ENCODE results near the gene ADAM12. TPM values are rescaled to one million over a fixed set of nuclear protein-coding genes. Genes with fewer than 3 reads are reported as not detected.

ADAM12 gene
- total and polyA plus RNA-seq, 2 experiments from 2014 or later, result 0.13 to 0.87 TPM

GRCh38 chr10:126104767-126105166, 283.5 kb downstream of the ADAM12 start:
- no peak overlapping the region for H3K4me3 Mint-ChIP-seq
- no peak for DNase-seq (ENCODE audit: low spot score)
- Histone ChIP-seq H3K9me2 (ENCODE audit: insufficient read depth) (peaks cover 8% of the 10 kb centered on the region; the same call in 1 of the 2 replicates), H3K36me3 (ENCODE audit: insufficient read depth) (no peaks in the 10 kb centered on the region), H3K4me3 (no peak overlapping the region), H3K4me2 (no peak overlapping the region), H3F3A (replicated peaks; ENCODE audit: low read depth) (no peaks in the 10 kb centered on the region), H4K20me1 (replicated peaks; ENCODE audit: insufficient read depth) (no peaks in the 10 kb centered on the region), H3K4me1 (ENCODE audit: insufficient read depth) (0 out of 2 replicates have a peak, but pooled peaks cover 3% of the 10 kb centered on the region), H3K27me3 (ENCODE audit: insufficient read depth) (no peaks in the 10 kb centered on the region), H3K79me2 (replicated peaks; ENCODE audit: insufficient read depth) (no peaks in the 10 kb centered on the region), H3K27ac (ENCODE audit: low read depth) (no peak overlapping the region), H2AFZ (no peak overlapping the region)
- no peak overlapping the region for H3K27ac Mint-ChIP-seq
- ATAC-seq, result no peak
- H3K9me3 Mint-ChIP-seq, result no peaks in the 10 kb centered on the region
- peaks cover 11% of the 10 kb centered on the region for H3K4me1 Mint-ChIP-seq
- H3K36me3 Mint-ChIP-seq (ENCODE audit: low read depth), result no peaks in the 10 kb centered on the region
- TF ChIP-seq STAT1 (IDR thresholded peaks at IDR 0.05; ENCODE audit: unreplicated experiment) (no peak), CREB1 (CRISPR knock-in tag; IDR thresholded peaks at IDR 0.05; ENCODE audit: low read depth) (no peak), ZNF331 (CRISPR knock-in tag; IDR thresholded peaks at IDR 0.05; ENCODE audit: low read depth) (no peak), NANOG (IDR thresholded peaks at IDR 0.05; ENCODE audit: borderline replicate concordance) (no peak), ETS1 (IDR thresholded peaks at IDR 0.05) (no peak), ZNF462 (CRISPR knock-in tag; IDR thresholded peaks at IDR 0.05) (no peak), ZNF114 (CRISPR knock-in tag; IDR thresholded peaks at IDR 0.05) (no peak), CTCF (conservative IDR thresholded peaks at IDR 0.05; ENCODE audit: low read depth in 2 of 2) (no peak), EZH2phosphoT487 (IDR thresholded peaks at IDR 0.05; ENCODE audit: unreplicated experiment) (no peak), EZH2 (IDR thresholded peaks at IDR 0.05; ENCODE audit: low read depth, unreplicated experiment) (no peak), POLR2AphosphoS5 (IDR thresholded peaks at IDR 0.05; ENCODE audit: low read depth) (no peak), JUNB (IDR thresholded peaks at IDR 0.05; ENCODE audit: unreplicated experiment) (no peak)
- TF ChIP-seq, protein P1, sequence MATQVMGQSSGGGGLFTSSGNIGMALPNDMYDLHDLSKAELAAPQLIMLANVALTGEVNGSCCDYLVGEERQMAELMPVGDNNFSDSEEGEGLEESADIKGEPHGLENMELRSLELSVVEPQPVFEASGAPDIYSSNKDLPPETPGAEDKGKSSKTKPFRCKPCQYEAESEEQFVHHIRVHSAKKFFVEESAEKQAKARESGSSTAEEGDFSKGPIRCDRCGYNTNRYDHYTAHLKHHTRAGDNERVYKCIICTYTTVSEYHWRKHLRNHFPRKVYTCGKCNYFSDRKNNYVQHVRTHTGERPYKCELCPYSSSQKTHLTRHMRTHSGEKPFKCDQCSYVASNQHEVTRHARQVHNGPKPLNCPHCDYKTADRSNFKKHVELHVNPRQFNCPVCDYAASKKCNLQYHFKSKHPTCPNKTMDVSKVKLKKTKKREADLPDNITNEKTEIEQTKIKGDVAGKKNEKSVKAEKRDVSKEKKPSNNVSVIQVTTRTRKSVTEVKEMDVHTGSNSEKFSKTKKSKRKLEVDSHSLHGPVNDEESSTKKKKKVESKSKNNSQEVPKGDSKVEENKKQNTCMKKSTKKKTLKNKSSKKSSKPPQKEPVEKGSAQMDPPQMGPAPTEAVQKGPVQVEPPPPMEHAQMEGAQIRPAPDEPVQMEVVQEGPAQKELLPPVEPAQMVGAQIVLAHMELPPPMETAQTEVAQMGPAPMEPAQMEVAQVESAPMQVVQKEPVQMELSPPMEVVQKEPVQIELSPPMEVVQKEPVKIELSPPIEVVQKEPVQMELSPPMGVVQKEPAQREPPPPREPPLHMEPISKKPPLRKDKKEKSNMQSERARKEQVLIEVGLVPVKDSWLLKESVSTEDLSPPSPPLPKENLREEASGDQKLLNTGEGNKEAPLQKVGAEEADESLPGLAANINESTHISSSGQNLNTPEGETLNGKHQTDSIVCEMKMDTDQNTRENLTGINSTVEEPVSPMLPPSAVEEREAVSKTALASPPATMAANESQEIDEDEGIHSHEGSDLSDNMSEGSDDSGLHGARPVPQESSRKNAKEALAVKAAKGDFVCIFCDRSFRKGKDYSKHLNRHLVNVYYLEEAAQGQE (IDR thresholded peaks at IDR 0.05; ENCODE audit: unreplicated experiment), result no peak
- H3K27me3 Mint-ChIP-seq (ENCODE audit: insufficient read depth, low read depth, poor library complexity), result peaks cover 4% of the 10 kb centered on the region
